H1 (cell line): ENCODE measurements around the gene TLE2. TPM values are rescaled to one million over a fixed set of nuclear protein-coding genes. Genes with fewer than 3 reads are reported as not detected.

ENCODE experiments used
- CTCF ChIA-PET: fragments of 300-600 bp; sonication (Branson Sonifier 250); formaldehyde crosslinking; loops from one replicate; lab custom pipeline; 2021; ENCODE audit not compliant: partially characterized antibody; lab: Charles Lee
- POLR2A ChIA-PET: fragments of 300-600 bp; sonication (Branson Sonifier 250); formaldehyde crosslinking; loops from one replicate; lab custom pipeline; 2021; ENCODE audit warnings: inconsistent platforms; ENCODE audit not compliant: partially characterized antibody; lab: Charles Lee
- DNase-seq, 2 experiments: peaks; one replicate each; pipeline versions ENCODE4 v3.0.0 to v3.0.0-alpha.2; 2010 to 2022; ENCODE audit warnings: low spot score in 2 of 2, low read depth in 1 of 2, mixed read lengths in 1 of 2
- FAIRE-seq: peaks from 2 replicates; lab custom pipeline; 2011; peaks lifted over from hg19 to GRCh38; lab: Jason Lieb, UNC
- H2AFZ ChIP-seq: 2 replicates; pipeline ENCODE4 v1.8.1; 2012; ENCODE audit warnings: low read length, inconsistent platforms
- H2AK5ac ChIP-seq: 2 replicates; pipeline ENCODE4 v1.6.1; 2013; ENCODE audit warnings: low read depth, low read length
- H2BK120ac ChIP-seq: replicated peaks from 2 replicates; pipeline ENCODE3; 2013; ENCODE audit warnings: low read depth, low read length, inconsistent platforms
- H2BK12ac ChIP-seq: 2 replicates; pipeline ENCODE4 v1.6.1; 2013; ENCODE audit warnings: low read depth, low read length
- H2BK15ac ChIP-seq: 2 replicates; pipeline ENCODE4 v1.6.1; 2013; ENCODE audit warnings: low read length
- H2BK20ac ChIP-seq: 2 replicates; pipeline ENCODE4 v1.6.1; 2013; ENCODE audit warnings: low read length
- H2BK5ac ChIP-seq: 2 replicates; pipeline ENCODE4 v1.6.1; 2013; ENCODE audit warnings: low read depth, low read length
- H3K14ac ChIP-seq: 2 replicates; pipeline ENCODE4 v1.6.1; 2013; ENCODE audit warnings: inconsistent platforms; ENCODE audit not compliant: insufficient read length
- H3K18ac ChIP-seq: 2 replicates; pipeline ENCODE4 v1.6.1; 2013; ENCODE audit warnings: low read length; ENCODE audit errors: extremely low read depth
- H3K23ac ChIP-seq: 2 replicates; pipeline ENCODE4 v1.6.1; 2013; ENCODE audit warnings: inconsistent platforms; ENCODE audit not compliant: insufficient read length
- H3K23me2 ChIP-seq: 2 replicates; pipeline ENCODE4 v1.6.1; 2013; ENCODE audit warnings: low read depth, low read length
- H3K27ac ChIP-seq: 2 replicates; pipeline ENCODE4 v1.6.1; 2011; ENCODE audit warnings: low read depth, low read length, inconsistent platforms
- H3K27me3 ChIP-seq, 4 experiments: replicated peaks in 1 of 4; 1 replicate in 1 of 4; 2 replicates in 3 of 4; pipeline versions ENCODE4 v1.6.1 to v1.8.1; 2011 to 2013; ENCODE audit warnings: low read length in 3 of 4, mild to moderate bottlenecking in 3 of 4, inconsistent platforms in 2 of 4, mixed read lengths in 2 of 4, moderate library complexity in 1 of 4; ENCODE audit not compliant: control insufficient read depth in 3 of 4, insufficient read depth in 3 of 4; ENCODE audit errors: extremely low read depth in 1 of 4
- H3K36me3 ChIP-seq, 4 experiments: 2 replicates each; pipeline versions ENCODE4 v1.6.1 to v1.8.1; 2011 to 2013; ENCODE audit warnings: mild to moderate bottlenecking in 4 of 4, low read length in 3 of 4, moderate library complexity in 2 of 4, control low read depth in 1 of 4, inconsistent platforms in 1 of 4; ENCODE audit not compliant: insufficient read depth in 4 of 4, control insufficient read depth in 2 of 4
- H3K4ac ChIP-seq: replicated peaks from 2 replicates; pipeline ENCODE3; 2013; ENCODE audit warnings: low read length, low read depth, mixed read lengths, inconsistent platforms; ENCODE audit not compliant: insufficient read length
- H3K4me1 ChIP-seq, 4 experiments: replicated peaks in 1 of 4; 1 replicate in 1 of 4; 2 replicates in 3 of 4; pipeline versions ENCODE4 v1.6.1 to v1.8.1; 2011 to 2013; ENCODE audit warnings: low read length in 3 of 4, inconsistent platforms in 2 of 4, mixed read lengths in 1 of 4; ENCODE audit not compliant: insufficient read depth in 4 of 4, control insufficient read depth in 3 of 4
- H3K4me2 ChIP-seq, 2 experiments: 2 replicates each; pipeline versions ENCODE4 v1.6.1 to v1.8.1; 2011 to 2013; ENCODE audit warnings: low read depth in 2 of 2, low read length in 2 of 2, control low read depth in 1 of 2, inconsistent platforms in 1 of 2, mild to moderate bottlenecking in 1 of 2; ENCODE audit not compliant: insufficient read depth in 1 of 2
- H3K4me3 ChIP-seq, 4 experiments: fragments of 200-600, 300-600 bp in 1 of 4; sonication (generic), shearing (Covaris generic), sonication (Bioruptor Twin) in 1 of 4; 2 replicates each; pipeline versions ENCODE4 v1.5.1 to v1.8.1; 2011 to 2016; ENCODE audit warnings: low read length in 4 of 4, low read depth in 3 of 4, control low read depth in 2 of 4, inconsistent platforms in 2 of 4, mild to moderate bottlenecking in 2 of 4, mixed read lengths in 1 of 4, moderate library complexity in 1 of 4; ENCODE audit not compliant: insufficient read depth in 2 of 4; ENCODE audit errors: extremely low read depth in 1 of 4
- H3K56ac ChIP-seq: replicated peaks from 2 replicates; pipeline ENCODE3; 2013; ENCODE audit warnings: low read depth, mild to moderate bottlenecking, mixed read lengths, low read length, inconsistent platforms; ENCODE audit not compliant: insufficient read length
- H3K79me1 ChIP-seq: 2 replicates; pipeline ENCODE4 v1.6.1; 2013; ENCODE audit warnings: low read depth, low read length, control low read depth
- H3K79me2 ChIP-seq, 2 experiments: 2 replicates each; pipeline versions ENCODE4 v1.6.1 to v1.8.1; 2012 to 2013; ENCODE audit warnings: low read length in 2 of 2, mild to moderate bottlenecking in 2 of 2, inconsistent platforms in 1 of 2; ENCODE audit not compliant: insufficient read depth in 2 of 2, control insufficient read depth in 1 of 2
- H3K9ac ChIP-seq, 4 experiments: replicated peaks in 1 of 4; 1 replicate in 1 of 4; 2 replicates in 3 of 4; pipeline versions ENCODE4 v1.6.1 to v1.8.1; 2011 to 2013; ENCODE audit warnings: low read depth in 3 of 4, low read length in 3 of 4, control low read depth in 2 of 4, mild to moderate bottlenecking in 2 of 4, moderate library complexity in 2 of 4, inconsistent platforms in 1 of 4; ENCODE audit errors: extremely low read depth in 1 of 4
- H3K9me3 ChIP-seq, 2 experiments: 2 replicates each; pipeline versions ENCODE4 v1.6.1 to v1.8.1; 2012 to 2013; ENCODE audit warnings: mild to moderate bottlenecking in 2 of 2, moderate library complexity in 2 of 2, control low read depth in 1 of 2, inconsistent platforms in 1 of 2, low read depth in 1 of 2, low read length in 1 of 2, mixed read lengths in 1 of 2; ENCODE audit not compliant: insufficient read depth in 2 of 2
- H4K20me1 ChIP-seq, 2 experiments: replicated peaks in 1 of 2; 2 replicates each; pipeline versions ENCODE3 to v1.8.1; 2011 to 2013; ENCODE audit warnings: inconsistent platforms in 2 of 2, low read length in 2 of 2, mild to moderate bottlenecking in 1 of 2; ENCODE audit not compliant: insufficient read depth in 2 of 2, control insufficient read depth in 1 of 2
- H4K5ac ChIP-seq: 2 replicates; pipeline ENCODE4 v1.6.1; 2013; ENCODE audit warnings: low read length, low read depth, mixed read lengths, inconsistent platforms; ENCODE audit not compliant: insufficient read length
- H4K8ac ChIP-seq: 2 replicates; pipeline ENCODE4 v1.8.0; 2013; ENCODE audit warnings: mild to moderate bottlenecking, moderate library complexity, low read length, inconsistent platforms; ENCODE audit not compliant: insufficient read depth; ENCODE audit errors: extremely low read depth
- H4K91ac ChIP-seq: replicated peaks from 2 replicates; pipeline ENCODE3; 2013; ENCODE audit warnings: low read length, mixed read lengths, inconsistent platforms; ENCODE audit not compliant: insufficient read length
- EGR1 ChIP-seq: IDR thresholded peaks from 2 replicates; pipeline ENCODE4 v1.6.1; 2011; ENCODE audit warnings: low read depth, low read length, borderline replicate concordance
- KDM4A ChIP-seq: IDR thresholded peaks from one replicate; pipeline ENCODE4 v1.7.1; 2012; ENCODE audit warnings: low read depth, mild to moderate bottlenecking, moderate library complexity, low read length, inconsistent platforms; ENCODE audit not compliant: severe bottlenecking
- NANOG ChIP-seq: IDR thresholded peaks from 2 replicates; pipeline ENCODE4 v1.6.1; 2011; ENCODE audit warnings: low read length, low read depth, mild to moderate bottlenecking, inconsistent platforms; ENCODE audit not compliant: insufficient read depth, poor library complexity, severe bottlenecking
- WGBS, 2 experiments: shearing (Covaris generic) in 1 of 2; methylation state at CpG; one replicate each; pipeline versions ENCODE4 v1.1.6 to v1.1.7; 2013 to 2015; ENCODE audit warnings: low lambda C conversion rate in 2 of 2, mixed read lengths in 2 of 2, inconsistent platforms in 1 of 2, low coverage in 1 of 2, missing lambda C conversion rate in 1 of 2; ENCODE audit not compliant: insufficient replicate concordance in 2 of 2, insufficient coverage in 1 of 2, insufficient read length in 1 of 2; ENCODE audit errors: extremely low coverage in 1 of 2, missing lambda C conversion rate in 1 of 2; 5-methylcytosine and 5-hydroxymethylcytosine counted together
- polyA plus RNA-seq, 7 experiments: library from polyadenylated mRNA; depleted of rRNA in 3 of 7; stranded (reverse) in 5 of 7; unstranded in 2 of 7; fragments of >200 nt in 5 of 7; fragments of 200-250 nt in 2 of 7; gene quantifications; 1 replicate in 5 of 7; 2 replicates in 1 of 7; 4 replicates in 1 of 7; pipeline versions ENCODE4 v1.2.1 to v1.2.3, GENCODE V29; 2011 to 2013; ENCODE audit warnings: missing spikeins in 2 of 7, mixed read lengths in 2 of 7
- total RNA-seq: library from RNA; stranded (reverse); fragmentation: NEBNext Ultra II Directional; extraction: Animal tissue kit (Norgen Biotek cat#: 25700); gene quantifications from 2 replicates; pipeline ENCODE4 v1.2.1, GENCODE V29; 2021

TLE2 gene
- total and polyA plus RNA-seq, 2 of the 8 experiments (the other 6 are each of a cell fraction or from before 2014, with no cell fraction given), result 8.0 to 11.5 TPM

DNA sequence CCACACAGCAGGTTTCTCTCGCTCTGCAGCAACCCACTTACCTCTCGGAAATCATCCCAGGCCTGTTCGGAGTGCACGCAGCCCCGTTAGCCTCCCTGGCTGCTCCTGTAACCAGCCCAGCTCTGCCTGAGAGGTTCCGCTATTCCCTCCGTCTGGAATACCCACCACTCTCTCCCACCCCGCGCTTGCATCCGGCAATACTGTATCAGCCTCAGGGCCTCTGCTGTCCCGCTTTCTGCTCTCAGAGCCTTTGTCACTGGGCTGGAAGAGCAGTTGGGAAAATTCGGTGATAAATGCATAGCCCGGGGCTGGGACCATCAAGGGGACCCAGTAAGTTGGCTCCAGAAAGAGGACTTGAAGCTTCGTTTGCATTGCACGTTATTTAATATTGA, 52.5 kb downstream of the TLE2 start:
- no peak overlapping the region for H2BK120ac ChIP-seq
- no peak overlapping the region for H2BK20ac ChIP-seq
- TF ChIP-seq KDM4A (peak; percentile 27), NANOG (no peak), EGR1 (no peak)
- TF ChIP-seq, all 59 proteins: peak for 1
- Histone ChIP-seq H3K4ac (no peak overlapping the region), H3K4me2 (peak overlapping the region; percentile 84 to 95), H3K79me2 (no peaks in the 10 kb centered on the region), H3K23ac (no peak overlapping the region), H2AK5ac (no peak overlapping the region), H3K9ac (no peak overlapping the region), H3K79me1 (no peaks in the 10 kb centered on the region), H3K27me3 (peaks cover 0 to 13% (median 10%) of the 10 kb centered on the region in 4 experiments; a peak in 6 of 7 replicates), H3K4me1 (peaks cover 0 to 13% (median 7%) of the 10 kb centered on the region in 4 experiments; a peak in 5 of 7 replicates), H2BK15ac (peak overlapping the region; percentile 46; the same call in 1 of the 2 replicates), H2BK12ac (peak overlapping the region; percentile 27; the same call in 1 of the 2 replicates), H3K4me3 (peak overlapping the region; percentile 33 to 58 (median 42); a peak in 7 of 8 replicates), H3K18ac (no peak overlapping the region; the same call in 1 of the 2 replicates), H2AFZ (no peak overlapping the region), H3K23me2 (peaks cover 8% of the 10 kb centered on the region; the same call in 1 of the 2 replicates), H4K20me1 (no peaks in the 10 kb centered on the region), H4K8ac (no peak overlapping the region), H3K56ac (no peak overlapping the region), H3K14ac (no peak overlapping the region), H3K36me3 (no peaks in the 10 kb centered on the region), H3K27ac (no peak overlapping the region), H2BK5ac (no peak overlapping the region), H4K91ac (no peak overlapping the region), H3K9me3 (no peaks in the 10 kb centered on the region), H4K5ac (no peak overlapping the region)
- FAIRE-seq (no peak), DNase-seq (no peak)
- WGBS, 2 experiments, result 25% methylated on average over 15 of the region's 15 CpGs; no CpG with 5 or more reads in 1 of the 2 experiments
- POLR2A ChIA-PET, result interaction anchor here (0.6 to 4.3 kb wide), 8 partner anchors 10 to 78 kb away, joined by 3 to 26 read pairs (median 4); no protein-coding TSS in a partner anchor
- CTCF ChIA-PET, result interaction anchor here (0.6 to 3.0 kb wide), 9 partner anchors 10 to 253 kb away, joined by 3 to 10 read pairs (median 4); no protein-coding TSS in a partner anchor
